Measurements from ENCODE around the gene CYB561D1. TPM values are rescaled to one million over a fixed set of nuclear protein-coding genes. Genes with fewer than 3 reads are reported as not detected.

CYB561D1 gene
- total RNA-seq, 2 donors from 2014 or later = 6.2 to 6.9 TPM

DNA sequence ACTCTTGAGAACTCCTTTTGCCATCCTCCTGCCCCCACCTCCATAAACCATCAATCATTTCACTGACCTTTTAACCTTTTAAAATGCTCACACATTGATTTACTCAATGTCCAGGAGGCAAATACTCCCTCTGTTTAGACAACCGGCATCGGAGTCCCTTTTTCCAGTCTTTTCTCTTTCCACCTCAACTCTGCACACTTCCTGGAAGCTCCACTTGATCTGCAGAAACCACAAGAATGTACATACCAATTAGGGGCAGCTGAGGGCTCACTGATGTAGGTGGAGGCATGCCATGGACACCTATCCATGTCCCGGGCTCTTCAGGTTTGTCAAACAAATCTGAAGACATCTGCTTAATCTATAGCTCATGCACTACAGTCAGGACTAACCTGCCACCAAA lies 21.0 kb downstream of the CYB561D1 start:
- Histone ChIP-seq H3K36me3 (replicated peaks in 1 of 2; ENCODE audit: insufficient read depth in 1 of 2, low read depth in 2 of 2) (no peaks in the 10 kb centered on the region), H3K4me1 (peaks cover 10% of the 10 kb centered on the region), H3K4me3 (no peak overlapping the region), H3K9me3 (no peaks in the 10 kb centered on the region), H3K27ac (no peak overlapping the region), H3K27me3 (no peaks in the 10 kb centered on the region)
- intact Hi-C loops (cut with DNase I) = no loop called here
- ATAC-seq = no peak
- no peak for DNase-seq
- no peak for TF ChIP-seq POLR2A (IDR thresholded peaks at IDR 0.05)
- TF ChIP-seq, protein P1, sequence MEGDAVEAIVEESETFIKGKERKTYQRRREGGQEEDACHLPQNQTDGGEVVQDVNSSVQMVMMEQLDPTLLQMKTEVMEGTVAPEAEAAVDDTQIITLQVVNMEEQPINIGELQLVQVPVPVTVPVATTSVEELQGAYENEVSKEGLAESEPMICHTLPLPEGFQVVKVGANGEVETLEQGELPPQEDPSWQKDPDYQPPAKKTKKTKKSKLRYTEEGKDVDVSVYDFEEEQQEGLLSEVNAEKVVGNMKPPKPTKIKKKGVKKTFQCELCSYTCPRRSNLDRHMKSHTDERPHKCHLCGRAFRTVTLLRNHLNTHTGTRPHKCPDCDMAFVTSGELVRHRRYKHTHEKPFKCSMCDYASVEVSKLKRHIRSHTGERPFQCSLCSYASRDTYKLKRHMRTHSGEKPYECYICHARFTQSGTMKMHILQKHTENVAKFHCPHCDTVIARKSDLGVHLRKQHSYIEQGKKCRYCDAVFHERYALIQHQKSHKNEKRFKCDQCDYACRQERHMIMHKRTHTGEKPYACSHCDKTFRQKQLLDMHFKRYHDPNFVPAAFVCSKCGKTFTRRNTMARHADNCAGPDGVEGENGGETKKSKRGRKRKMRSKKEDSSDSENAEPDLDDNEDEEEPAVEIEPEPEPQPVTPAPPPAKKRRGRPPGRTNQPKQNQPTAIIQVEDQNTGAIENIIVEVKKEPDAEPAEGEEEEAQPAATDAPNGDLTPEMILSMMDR (IDR thresholded peaks at IDR 0.05) = no peak
- WGBS, 2 donors = 52 to 54% methylated on average over 3 of the region's 3 CpGs

DNA sequence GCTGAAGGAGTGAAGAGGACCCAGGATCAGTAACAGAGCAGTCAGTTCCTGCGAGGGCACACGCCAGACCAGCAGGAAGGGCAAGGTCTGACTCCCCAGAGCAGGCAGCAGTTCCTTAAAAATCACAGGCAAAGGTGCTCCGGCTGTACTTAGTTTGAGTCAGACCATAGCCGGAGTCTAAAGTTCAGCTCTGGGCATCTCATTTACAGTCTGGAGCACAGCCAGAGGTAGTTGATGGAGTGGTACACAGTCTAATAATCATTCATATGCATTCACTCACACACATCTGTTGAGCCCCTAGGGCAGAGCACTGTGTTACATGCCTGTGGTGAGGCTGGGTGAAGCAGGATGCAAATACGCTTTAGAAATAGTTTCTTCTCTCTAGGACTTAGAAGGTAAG lies 23.0 kb downstream of the CYB561D1 start:
- WGBS, 2 donors = 52 to 53% methylated on average over 5 of the region's 5 CpGs
- no peak overlapping the region for H3K27ac ChIP-seq
- DNase-seq (no peak), ATAC-seq (no peak)
- no peak overlapping the region for H3K4me3 ChIP-seq
- no peaks in the 10 kb centered on the region for H3K4me1 ChIP-seq
- no peaks in the 10 kb centered on the region for H3K27me3 ChIP-seq
- no peaks in the 10 kb centered on the region for H3K9me3 ChIP-seq
- no peaks in the 10 kb centered on the region for H3K36me3 ChIP-seq (replicated peaks in 1 of 2; ENCODE audit: insufficient read depth in 1 of 2, low read depth in 2 of 2)
- intact Hi-C loops (cut with DNase I) = no loop called here
- TF ChIP-seq, protein P1 (IDR thresholded peaks at IDR 0.05) = no peak
- TF ChIP-seq POLR2A (IDR thresholded peaks at IDR 0.05) = no peak

DNA sequence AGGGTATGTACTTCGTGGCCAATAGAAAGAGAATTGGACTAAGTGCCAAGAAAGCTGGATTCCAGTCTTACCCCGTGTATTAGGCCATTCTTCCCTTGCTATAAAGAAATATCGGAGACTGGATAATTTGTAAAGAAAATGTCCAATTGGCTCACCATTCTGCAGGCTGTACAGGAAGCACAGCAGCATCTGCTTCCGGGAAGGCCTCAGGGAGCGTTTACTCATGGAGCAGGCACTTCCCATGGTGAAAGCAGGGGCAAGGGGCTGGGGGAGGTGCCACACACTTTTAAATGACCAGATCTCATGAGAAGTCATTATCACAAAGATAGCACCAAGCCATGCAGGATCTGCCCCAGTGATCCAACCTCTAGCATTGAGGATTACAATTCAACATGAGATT lies 23.4 kb downstream of the CYB561D1 start:
- TF ChIP-seq, protein P1 (IDR thresholded peaks at IDR 0.05) = no peak
- no peak for TF ChIP-seq POLR2A (IDR thresholded peaks at IDR 0.05)
- intact Hi-C loops (cut with DNase I) = no loop called here
- Histone ChIP-seq H3K4me1 (no peaks in the 10 kb centered on the region), H3K9me3 (no peaks in the 10 kb centered on the region), H3K27me3 (no peaks in the 10 kb centered on the region), H3K4me3 (no peak overlapping the region), H3K27ac (no peak overlapping the region), H3K36me3 (replicated peaks in 1 of 2; ENCODE audit: insufficient read depth in 1 of 2, low read depth in 2 of 2) (no peaks in the 10 kb centered on the region)
- DNase-seq = no peak
- ATAC-seq = no peak
- 66 to 83% methylated on average over 5 of the region's 5 CpGs for WGBS, 2 donors

DNA sequence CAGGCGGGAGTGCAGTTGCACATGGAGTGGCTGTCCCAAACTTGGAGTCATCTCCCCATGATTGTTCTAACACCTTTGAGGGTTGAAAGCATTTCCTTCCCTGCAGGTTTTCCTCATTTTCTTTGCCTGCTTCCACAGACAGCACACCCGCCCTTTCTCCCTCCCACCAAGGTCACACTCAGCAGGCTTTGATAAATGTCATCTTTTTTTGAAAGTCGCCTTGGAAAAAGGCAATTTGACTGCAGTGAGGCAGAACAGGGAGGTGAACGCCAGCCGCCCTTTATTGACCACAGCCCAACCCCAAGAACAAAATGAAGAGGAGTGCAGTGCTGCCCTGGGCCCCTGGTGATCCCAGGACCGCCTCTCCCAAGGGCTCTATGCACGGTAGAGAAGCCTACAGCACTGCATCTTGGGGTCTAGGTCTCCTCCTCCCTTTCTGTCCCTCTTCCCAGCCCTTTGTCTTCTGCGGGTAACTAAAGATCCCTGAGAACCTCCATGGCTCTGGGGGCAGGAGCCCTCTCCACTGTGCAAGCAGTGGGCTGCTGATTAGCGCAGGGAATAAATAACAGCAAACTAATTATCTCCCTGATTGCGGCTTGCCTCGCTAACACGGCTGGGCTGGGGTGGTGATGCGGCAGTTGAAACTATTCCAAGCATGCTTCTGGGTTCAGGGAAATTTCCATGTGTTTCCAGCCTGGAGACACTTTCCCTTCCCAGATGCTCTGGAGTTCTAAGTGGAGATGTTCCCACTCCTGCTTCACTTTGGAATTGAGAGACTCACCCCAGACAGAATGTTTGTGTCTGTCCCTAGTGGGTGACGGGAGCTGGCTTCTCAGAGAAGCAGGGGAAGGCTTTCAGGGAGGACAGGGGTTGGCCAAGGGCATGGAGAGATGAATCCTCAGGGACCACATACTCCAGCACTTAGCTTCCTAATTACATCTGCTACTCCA lies 27.4 kb downstream of the CYB561D1 start:
- H3K36me3 ChIP-seq (replicated peaks in 1 of 2; ENCODE audit: insufficient read depth in 1 of 2, low read depth in 2 of 2) = no peaks in the 10 kb centered on the region
- intact Hi-C loops (cut with DNase I) = no loop called here
- DNase-seq (no peak), ATAC-seq (no peak)
- H3K27ac ChIP-seq = no peak overlapping the region
- no peaks in the 10 kb centered on the region for H3K4me1 ChIP-seq
- H3K9me3 ChIP-seq = no peaks in the 10 kb centered on the region
- no peak overlapping the region for H3K4me3 ChIP-seq
- WGBS, 2 donors = 27 to 41% methylated on average over 14 of the region's 14 CpGs
- TF ChIP-seq, protein P1 (IDR thresholded peaks at IDR 0.05) = no peak
- no peak for TF ChIP-seq POLR2A (IDR thresholded peaks at IDR 0.05)
- H3K27me3 ChIP-seq = no peaks in the 10 kb centered on the region

DNA sequence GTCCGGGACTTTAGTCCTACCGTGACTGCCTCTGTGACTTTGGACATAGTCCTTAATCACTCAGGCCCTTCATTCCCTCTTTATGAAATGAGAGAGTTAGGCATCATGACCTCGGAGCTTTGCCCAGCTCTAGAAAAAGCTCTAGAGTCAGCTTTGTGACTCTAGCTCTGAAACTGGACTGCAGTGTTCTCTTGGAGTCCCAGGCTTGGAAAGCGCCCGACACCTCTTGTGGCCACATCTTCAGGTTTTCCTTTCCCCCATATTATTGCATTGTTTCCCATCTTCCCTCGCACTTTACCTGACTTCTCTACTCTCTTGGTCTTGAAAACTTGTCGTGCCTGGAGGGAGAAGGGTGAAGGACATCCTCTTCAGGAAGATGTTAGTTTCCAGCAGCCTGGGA lies 28.1 kb downstream of the CYB561D1 start:
- intact Hi-C loops (cut with DNase I) = no loop called here
- Histone ChIP-seq H3K9me3 (no peaks in the 10 kb centered on the region), H3K27me3 (no peaks in the 10 kb centered on the region), H3K36me3 (replicated peaks in 1 of 2; ENCODE audit: insufficient read depth in 1 of 2, low read depth in 2 of 2) (no peaks in the 10 kb centered on the region), H3K27ac (no peak overlapping the region), H3K4me3 (no peak overlapping the region), H3K4me1 (no peaks in the 10 kb centered on the region)
- ATAC-seq (no peak), DNase-seq (no peak)
- TF ChIP-seq POLR2A (IDR thresholded peaks at IDR 0.05) = no peak
- TF ChIP-seq, protein P1 (IDR thresholded peaks at IDR 0.05) = no peak
- 81 to 82% methylated on average over 7 of the region's 7 CpGs for WGBS, 2 donors

All from body of pancreas (tissue), 4 donors.